ENCODE measurements around the gene KIRREL3.

DNA sequence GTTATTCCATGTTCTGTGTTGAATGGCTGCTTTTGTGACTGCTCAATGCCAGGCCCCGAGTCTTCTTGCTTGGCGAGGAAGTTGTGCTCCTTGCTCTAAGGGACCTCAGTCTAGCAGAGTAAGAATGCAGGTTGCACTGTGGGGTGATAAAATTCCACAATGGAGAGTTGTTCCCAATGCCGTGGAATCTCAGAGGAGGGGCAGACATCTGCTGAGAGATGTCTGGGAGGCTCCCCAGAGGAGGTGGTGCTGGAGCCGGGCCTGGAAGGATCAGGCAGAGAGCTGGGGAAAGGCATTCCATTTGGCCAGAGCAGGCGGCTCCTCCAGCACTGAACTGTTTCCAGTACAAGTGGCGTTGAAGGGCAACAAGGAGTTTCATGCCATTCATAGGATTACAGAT is 589.9 kb downstream of the KIRREL3 start:
- TF ChIP-seq EZH2 (IDR thresholded peaks at IDR 0.05; ENCODE audit: insufficient read depth, poor library complexity, severe bottlenecking) = no peak
- TF ChIP-seq EZH2phosphoT487 (IDR thresholded peaks at IDR 0.05; ENCODE audit: insufficient read depth, low read depth) = no peak
